Measurements from ENCODE around the gene UBE2J2. TPM values are rescaled to one million over a fixed set of nuclear protein-coding genes. Genes with fewer than 3 reads are reported as not detected.

Gene UBE2J2
- total and polyA plus RNA-seq, 4 donors: 21.0 to 30.4 (median 25.8) TPM

DNA sequence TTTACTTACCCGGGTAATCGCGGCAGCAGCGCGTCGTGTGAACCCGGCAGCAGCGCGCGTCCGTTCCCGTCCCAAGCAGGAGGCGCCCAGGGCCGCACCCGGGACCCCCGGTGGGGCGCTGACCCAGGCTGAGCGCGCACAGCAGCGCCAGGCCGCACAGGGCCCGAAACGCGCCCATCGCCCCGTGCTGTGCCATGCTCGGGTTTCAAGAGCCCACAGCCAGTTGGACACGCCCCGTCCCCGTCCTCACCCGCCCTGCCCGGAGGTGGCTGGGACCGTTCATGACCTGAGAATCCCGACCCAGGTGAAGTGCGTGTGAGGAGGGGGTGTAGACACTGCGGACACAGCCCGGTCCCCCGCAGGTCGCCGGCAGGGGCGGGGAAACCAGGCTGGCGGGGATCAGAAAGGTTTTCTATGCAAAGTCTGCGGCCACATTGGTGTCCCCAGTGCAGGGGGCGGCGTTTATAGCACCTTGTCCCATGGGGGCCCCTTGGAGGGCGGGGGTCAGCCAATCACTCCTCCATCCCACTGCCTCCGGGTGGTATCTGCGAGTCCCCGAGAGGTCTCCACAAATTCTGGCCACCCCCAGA, 67.2 kb downstream of the UBE2J2 start, which contains the start of gene TNFRSF18 (continued):
- TF ChIP-seq, protein P1, sequence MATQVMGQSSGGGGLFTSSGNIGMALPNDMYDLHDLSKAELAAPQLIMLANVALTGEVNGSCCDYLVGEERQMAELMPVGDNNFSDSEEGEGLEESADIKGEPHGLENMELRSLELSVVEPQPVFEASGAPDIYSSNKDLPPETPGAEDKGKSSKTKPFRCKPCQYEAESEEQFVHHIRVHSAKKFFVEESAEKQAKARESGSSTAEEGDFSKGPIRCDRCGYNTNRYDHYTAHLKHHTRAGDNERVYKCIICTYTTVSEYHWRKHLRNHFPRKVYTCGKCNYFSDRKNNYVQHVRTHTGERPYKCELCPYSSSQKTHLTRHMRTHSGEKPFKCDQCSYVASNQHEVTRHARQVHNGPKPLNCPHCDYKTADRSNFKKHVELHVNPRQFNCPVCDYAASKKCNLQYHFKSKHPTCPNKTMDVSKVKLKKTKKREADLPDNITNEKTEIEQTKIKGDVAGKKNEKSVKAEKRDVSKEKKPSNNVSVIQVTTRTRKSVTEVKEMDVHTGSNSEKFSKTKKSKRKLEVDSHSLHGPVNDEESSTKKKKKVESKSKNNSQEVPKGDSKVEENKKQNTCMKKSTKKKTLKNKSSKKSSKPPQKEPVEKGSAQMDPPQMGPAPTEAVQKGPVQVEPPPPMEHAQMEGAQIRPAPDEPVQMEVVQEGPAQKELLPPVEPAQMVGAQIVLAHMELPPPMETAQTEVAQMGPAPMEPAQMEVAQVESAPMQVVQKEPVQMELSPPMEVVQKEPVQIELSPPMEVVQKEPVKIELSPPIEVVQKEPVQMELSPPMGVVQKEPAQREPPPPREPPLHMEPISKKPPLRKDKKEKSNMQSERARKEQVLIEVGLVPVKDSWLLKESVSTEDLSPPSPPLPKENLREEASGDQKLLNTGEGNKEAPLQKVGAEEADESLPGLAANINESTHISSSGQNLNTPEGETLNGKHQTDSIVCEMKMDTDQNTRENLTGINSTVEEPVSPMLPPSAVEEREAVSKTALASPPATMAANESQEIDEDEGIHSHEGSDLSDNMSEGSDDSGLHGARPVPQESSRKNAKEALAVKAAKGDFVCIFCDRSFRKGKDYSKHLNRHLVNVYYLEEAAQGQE (IDR thresholded peaks at IDR 0.05): no peak

DNA sequence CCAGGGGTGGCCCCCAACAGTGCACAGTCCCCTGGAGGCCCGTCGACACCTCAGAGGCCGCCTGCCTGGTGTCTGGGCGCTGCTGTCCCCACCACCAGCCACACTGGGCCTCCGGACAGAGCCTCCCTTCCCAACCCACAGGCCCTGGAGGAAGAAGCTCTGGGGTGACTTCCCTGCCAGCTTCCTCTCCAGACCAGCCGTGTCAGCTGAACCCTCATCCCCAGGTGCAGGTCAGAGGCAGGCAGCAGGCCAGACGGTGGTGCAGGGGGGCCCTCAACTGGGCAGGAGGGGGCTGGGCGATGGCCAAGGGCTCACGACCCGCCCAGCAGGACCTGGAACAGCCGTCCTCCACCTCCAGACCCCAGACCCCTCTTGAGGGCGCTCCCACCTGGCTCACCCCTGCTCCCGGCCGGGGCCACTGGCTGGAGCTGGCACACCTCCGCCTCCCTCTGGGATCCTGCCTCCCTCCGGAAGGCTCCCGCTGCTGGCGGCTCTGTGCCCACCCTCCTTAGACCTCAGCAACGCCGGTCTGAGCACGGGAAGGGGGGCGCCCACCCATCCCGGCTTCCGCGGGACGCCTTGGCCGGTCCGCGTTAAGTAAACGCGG, 67.8 kb downstream of the UBE2J2 start:
- peaks cover 0 to 8% (median 0%) of the 10 kb centered on the region in 4 donors for H3K27me3 ChIP-seq (ENCODE audit: control insufficient read depth in 4 of 4, insufficient read depth in 4 of 4, low read length in 3 of 4)
- no peak for DNase-seq (ENCODE audit: low spot score)
- 27% methylated on average over 31 of the region's 31 CpGs for WGBS
- TF ChIP-seq HNF4A (conservative IDR thresholded peaks at IDR 0.05): no peak
- TF ChIP-seq, protein P2, sequence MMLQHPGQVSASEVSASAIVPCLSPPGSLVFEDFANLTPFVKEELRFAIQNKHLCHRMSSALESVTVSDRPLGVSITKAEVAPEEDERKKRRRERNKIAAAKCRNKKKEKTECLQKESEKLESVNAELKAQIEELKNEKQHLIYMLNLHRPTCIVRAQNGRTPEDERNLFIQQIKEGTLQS (IDR thresholded peaks at IDR 0.05): no peak
- no peaks in the 10 kb centered on the region for H3K36me3 ChIP-seq (ENCODE audit: control insufficient read depth in 4 of 4, insufficient read depth in 3 of 4, low read depth in 1 of 4, low read length in 3 of 4)
- H3K4me1 ChIP-seq (ENCODE audit: control insufficient read depth in 4 of 4, insufficient read depth in 4 of 4, low read length in 3 of 4): peaks cover 0 to 6% (median 4%) of the 10 kb centered on the region in 4 donors
- no peaks in the 10 kb centered on the region for H3K9me3 ChIP-seq (ENCODE audit: control insufficient read depth in 4 of 4, low read length in 3 of 4)
- no peak overlapping the region for H3K9ac ChIP-seq (ENCODE audit: low read depth in 1 of 2, low read length in 2 of 2)
- no peak overlapping the region for H3K27ac ChIP-seq (ENCODE audit: low read depth in 1 of 2, low read length in 2 of 2)
- H3K4me3 ChIP-seq (ENCODE audit: low read depth in 1 of 3, low read length in 3 of 3): peak overlapping the region in 1 of 3 donors; percentile 6

DNA sequence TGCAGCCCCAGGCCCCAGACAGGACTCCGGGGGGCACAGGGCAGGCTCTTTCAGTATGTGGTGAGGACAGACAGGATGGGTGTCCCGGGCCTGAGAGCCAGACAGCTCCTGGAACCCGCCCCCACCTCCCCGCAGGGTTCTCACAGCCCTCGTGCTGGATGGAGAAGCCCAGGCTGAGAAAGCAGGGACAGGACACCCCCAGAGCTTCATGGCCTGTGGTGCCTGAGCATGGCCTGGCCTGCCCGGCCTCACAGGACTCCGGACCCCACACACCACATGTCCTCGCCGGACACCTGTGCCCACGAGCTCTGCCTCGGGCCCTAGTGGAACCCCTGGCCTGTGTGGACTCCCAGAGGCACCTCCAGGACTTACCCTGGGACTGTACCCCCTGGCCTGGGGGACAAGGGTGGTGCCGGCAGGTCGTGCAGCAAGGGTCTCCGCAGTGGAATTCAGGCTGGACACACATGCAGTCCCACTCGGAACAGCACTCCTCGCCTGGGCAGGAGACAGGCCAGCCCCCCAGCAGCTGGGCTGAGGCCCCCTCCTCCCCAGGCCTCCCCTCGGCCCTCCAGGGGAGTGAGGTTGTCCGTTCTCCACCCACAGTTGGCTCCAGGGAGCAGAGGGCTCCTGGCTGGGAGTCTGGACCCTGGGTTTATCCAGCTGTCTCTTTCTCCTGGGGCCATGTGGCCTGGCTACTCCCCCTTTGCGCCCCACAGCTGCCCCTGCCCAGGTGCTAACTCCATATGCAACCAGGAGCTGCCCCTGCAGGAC, 68.5 kb downstream of the UBE2J2 start:
- Histone ChIP-seq H3K27ac (ENCODE audit: low read depth in 1 of 2, low read length in 2 of 2) (no peak overlapping the region), H3K36me3 (ENCODE audit: control insufficient read depth in 4 of 4, insufficient read depth in 3 of 4, low read depth in 1 of 4, low read length in 3 of 4) (no peaks in the 10 kb centered on the region), H3K9me3 (ENCODE audit: control insufficient read depth in 4 of 4, low read length in 3 of 4) (no peaks in the 10 kb centered on the region), H3K27me3 (ENCODE audit: control insufficient read depth in 4 of 4, insufficient read depth in 4 of 4, low read length in 3 of 4) (peaks cover 0 to 8% (median 0%) of the 10 kb centered on the region in 4 donors), H3K4me1 (ENCODE audit: control insufficient read depth in 4 of 4, insufficient read depth in 4 of 4, low read length in 3 of 4) (peaks cover 0 to 9% (median 4%) of the 10 kb centered on the region in 4 donors), H3K4me3 (ENCODE audit: low read depth in 1 of 3, low read length in 3 of 3) (no peak overlapping the region), H3K9ac (ENCODE audit: low read depth in 1 of 2, low read length in 2 of 2) (no peak overlapping the region)
- WGBS: 87% methylated on average over 19 of the region's 19 CpGs
- DNase-seq (ENCODE audit: low spot score): no peak
- TF ChIP-seq, protein P2 (IDR thresholded peaks at IDR 0.05): no peak
- TF ChIP-seq, protein P3, sequence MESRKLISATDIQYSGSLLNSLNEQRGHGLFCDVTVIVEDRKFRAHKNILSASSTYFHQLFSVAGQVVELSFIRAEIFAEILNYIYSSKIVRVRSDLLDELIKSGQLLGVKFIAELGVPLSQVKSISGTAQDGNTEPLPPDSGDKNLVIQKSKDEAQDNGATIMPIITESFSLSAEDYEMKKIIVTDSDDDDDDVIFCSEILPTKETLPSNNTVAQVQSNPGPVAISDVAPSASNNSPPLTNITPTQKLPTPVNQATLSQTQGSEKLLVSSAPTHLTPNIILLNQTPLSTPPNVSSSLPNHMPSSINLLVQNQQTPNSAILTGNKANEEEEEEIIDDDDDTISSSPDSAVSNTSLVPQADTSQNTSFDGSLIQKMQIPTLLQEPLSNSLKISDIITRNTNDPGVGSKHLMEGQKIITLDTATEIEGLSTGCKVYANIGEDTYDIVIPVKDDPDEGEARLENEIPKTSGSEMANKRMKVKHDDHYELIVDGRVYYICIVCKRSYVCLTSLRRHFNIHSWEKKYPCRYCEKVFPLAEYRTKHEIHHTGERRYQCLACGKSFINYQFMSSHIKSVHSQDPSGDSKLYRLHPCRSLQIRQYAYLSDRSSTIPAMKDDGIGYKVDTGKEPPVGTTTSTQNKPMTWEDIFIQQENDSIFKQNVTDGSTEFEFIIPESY (IDR thresholded peaks at IDR 0.05): no peak
- TF ChIP-seq, protein P1 (IDR thresholded peaks at IDR 0.05): no peak
- TF ChIP-seq NR2F2 (IDR thresholded peaks at IDR 0.05) (no peak), RXRA (IDR thresholded peaks at IDR 0.05) (no peak), HNF4G (IDR thresholded peaks at IDR 0.05) (no peak), FOXA2 (IDR thresholded peaks at IDR 0.05) (no peak), GABPA (IDR thresholded peaks at IDR 0.05 in 1 of 2, conservative IDR thresholded peaks at IDR 0.05 in 1 of 2) (no peak), HNF4A (conservative IDR thresholded peaks at IDR 0.05) (no peak), RAD21 (IDR thresholded peaks at IDR 0.05) (no peak), JUND (IDR thresholded peaks at IDR 0.05) (no peak), SP1 (IDR thresholded peaks at IDR 0.05) (no peak), YY1 (IDR thresholded peaks at IDR 0.05) (no peak)
- TF ChIP-seq, protein P4, sequence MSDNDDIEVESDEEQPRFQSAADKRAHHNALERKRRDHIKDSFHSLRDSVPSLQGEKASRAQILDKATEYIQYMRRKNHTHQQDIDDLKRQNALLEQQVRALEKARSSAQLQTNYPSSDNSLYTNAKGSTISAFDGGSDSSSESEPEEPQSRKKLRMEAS (IDR thresholded peaks at IDR 0.05): no peak
- TF ChIP-seq, protein P5, sequence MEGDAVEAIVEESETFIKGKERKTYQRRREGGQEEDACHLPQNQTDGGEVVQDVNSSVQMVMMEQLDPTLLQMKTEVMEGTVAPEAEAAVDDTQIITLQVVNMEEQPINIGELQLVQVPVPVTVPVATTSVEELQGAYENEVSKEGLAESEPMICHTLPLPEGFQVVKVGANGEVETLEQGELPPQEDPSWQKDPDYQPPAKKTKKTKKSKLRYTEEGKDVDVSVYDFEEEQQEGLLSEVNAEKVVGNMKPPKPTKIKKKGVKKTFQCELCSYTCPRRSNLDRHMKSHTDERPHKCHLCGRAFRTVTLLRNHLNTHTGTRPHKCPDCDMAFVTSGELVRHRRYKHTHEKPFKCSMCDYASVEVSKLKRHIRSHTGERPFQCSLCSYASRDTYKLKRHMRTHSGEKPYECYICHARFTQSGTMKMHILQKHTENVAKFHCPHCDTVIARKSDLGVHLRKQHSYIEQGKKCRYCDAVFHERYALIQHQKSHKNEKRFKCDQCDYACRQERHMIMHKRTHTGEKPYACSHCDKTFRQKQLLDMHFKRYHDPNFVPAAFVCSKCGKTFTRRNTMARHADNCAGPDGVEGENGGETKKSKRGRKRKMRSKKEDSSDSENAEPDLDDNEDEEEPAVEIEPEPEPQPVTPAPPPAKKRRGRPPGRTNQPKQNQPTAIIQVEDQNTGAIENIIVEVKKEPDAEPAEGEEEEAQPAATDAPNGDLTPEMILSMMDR (IDR thresholded peaks at IDR 0.05; ENCODE audit: low read depth, low read length, missing input control): no peak
